ENCODE data around the gene MTR.

The MTR gene

GRCh38 chr1:236795035-236795756 is at the start of gene MTR:
MTR (plus strand) TSS chr1:236795292; CDS start chr1:236795704, 412 bp downstream.
- peak; percentile 91 to 92 for DNase-seq (ENCODE audit: low read depth in 2 of 2)

- DNase-seq (ENCODE audit: low read depth in 2 of 2): no peak
These were observed 48.3 kb upstream of the MTR start for GRCh38 chr1:236746785-236747184.

GRCh38 chr1:236747311-236747985 is 47.6 kb upstream of the MTR start:
- no peak for DNase-seq (ENCODE audit: low read depth in 2 of 2)

GRCh38 chr1:236748268-236748870 is 46.7 kb upstream of the MTR start:
- no peak for DNase-seq (ENCODE audit: low read depth in 2 of 2)

GRCh38 chr1:236750928-236751327 is 44.2 kb upstream of the MTR start:
- DNase-seq (ENCODE audit: low read depth in 2 of 2): no peak

GRCh38 chr1:236751385-236751784 is 43.7 kb upstream of the MTR start:
- no peak for DNase-seq (ENCODE audit: low read depth in 2 of 2)

GRCh38 chr1:236751935-236752334 is 43.2 kb upstream of the MTR start:
- DNase-seq (ENCODE audit: low read depth in 2 of 2): no peak

- no peak for DNase-seq (ENCODE audit: low read depth in 2 of 2)
These were observed 41.6 kb upstream of the MTR start for GRCh38 chr1:236753516-236753915.

- DNase-seq (ENCODE audit: low read depth in 2 of 2): no peak
These were observed 41.1 kb upstream of the MTR start for GRCh38 chr1:236753964-236754363.

GRCh38 chr1:236754525-236755210 is 40.4 kb upstream of the MTR start:
- DNase-seq (ENCODE audit: low read depth in 2 of 2): no peak

- no peak for DNase-seq (ENCODE audit: low read depth in 2 of 2)
These were observed 37.5 kb upstream of the MTR start for GRCh38 chr1:236757640-236758039.

- no peak for DNase-seq (ENCODE audit: low read depth in 2 of 2)
These were observed 35.7 kb upstream of the MTR start for GRCh38 chr1:236759252-236759859.

- no peak for DNase-seq (ENCODE audit: low read depth in 2 of 2)
These were observed 34.6 kb upstream of the MTR start for GRCh38 chr1:236760480-236760879.

GRCh38 chr1:236760986-236761385 is 34.1 kb upstream of the MTR start:
- DNase-seq (ENCODE audit: low read depth in 2 of 2): no peak

GRCh38 chr1:236761397-236762132 is 33.5 kb upstream of the MTR start:
- DNase-seq (ENCODE audit: low read depth in 2 of 2): no peak

- no peak for DNase-seq (ENCODE audit: low read depth in 2 of 2)
These were observed 32.7 kb upstream of the MTR start for GRCh38 chr1:236762410-236762809.

GRCh38 chr1:236765831-236766230 is 29.3 kb upstream of the MTR start:
- DNase-seq (ENCODE audit: low read depth in 2 of 2): no peak

- no peak for DNase-seq (ENCODE audit: low read depth in 2 of 2)
These were observed 28.6 kb upstream of the MTR start for GRCh38 chr1:236766506-236766905.

GRCh38 chr1:236767276-236767675 is 27.8 kb upstream of the MTR start:
- no peak for DNase-seq (ENCODE audit: low read depth in 2 of 2)

- no peak for DNase-seq (ENCODE audit: low read depth in 2 of 2)
These were observed 26.5 kb upstream of the MTR start for GRCh38 chr1:236768601-236769000.

- DNase-seq (ENCODE audit: low read depth in 2 of 2): no peak
These were observed 21.2 kb upstream of the MTR start for GRCh38 chr1:236773919-236774318.

Data from activated CD8-positive, alpha-beta memory T cell treated with anti-CD3 and anti-CD28 coated beads for 4 hours (primary cell).